GM12875 (cell line): ENCODE measurements around the gene PHLDB1.
"Not testable (repeated sequence)": the region's sequence is repeated elsewhere in the genome, so short reads cannot be mapped to it uniquely, and the experiment has no call there.

Experiments used
- H3K4me3 ChIP-seq: one replicate; pipeline ENCODE4 v1.5.1; 2011; ENCODE audit warnings: low read depth, low read length, control low read depth
- CTCF ChIP-seq: IDR thresholded peaks from 2 replicates; pipeline ENCODE4 v1.5.1; 2011; ENCODE audit warnings: low read depth, mild to moderate bottlenecking, control low read depth, inconsistent platforms, low read length, moderate library complexity, borderline replicate concordance; ENCODE audit not compliant: insufficient read depth

PHLDB1 gene

GRCh38 chr11:118682372-118682771 lies 75.0 kb downstream of the PHLDB1 start:
- no peak overlapping the region for H3K4me3 ChIP-seq
- TF ChIP-seq CTCF: no peak

- not testable (repeated sequence) for H3K4me3 ChIP-seq
Observed at GRCh38 chr11:118682939-118683338, 75.5 kb downstream of the PHLDB1 start.

- no peak for TF ChIP-seq CTCF
Observed at GRCh38 chr11:118684187-118684586, 76.8 kb downstream of the PHLDB1 start.

GRCh38 chr11:118687906-118688305 lies 80.5 kb downstream of the PHLDB1 start:
- no peak overlapping the region for H3K4me3 ChIP-seq
- no peak for TF ChIP-seq CTCF

More at GRCh38 chr11:118684187-118684586, 76.8 kb downstream of the PHLDB1 start:
- no peak overlapping the region for H3K4me3 ChIP-seq

- H3K4me3 ChIP-seq: not testable (repeated sequence)
Observed at GRCh38 chr11:118688339-118688738, 80.9 kb downstream of the PHLDB1 start.

- no peak for TF ChIP-seq CTCF
- no peak overlapping the region for H3K4me3 ChIP-seq
Observed at GRCh38 chr11:118688851-118689502, 81.6 kb downstream of the PHLDB1 start.

- no peak for TF ChIP-seq CTCF
- no peak overlapping the region for H3K4me3 ChIP-seq
Observed at GRCh38 chr11:118689503-118689851, 82.1 kb downstream of the PHLDB1 start.

GRCh38 chr11:118689852-118690552 lies 82.6 kb downstream of the PHLDB1 start:
- TF ChIP-seq CTCF: peak; percentile 98

More at GRCh38 chr11:118689852-118690552, 82.6 kb downstream of the PHLDB1 start:
- H3K4me3 ChIP-seq: no peak overlapping the region
